ENCODE measurements around the gene HMX3.

DNA sequence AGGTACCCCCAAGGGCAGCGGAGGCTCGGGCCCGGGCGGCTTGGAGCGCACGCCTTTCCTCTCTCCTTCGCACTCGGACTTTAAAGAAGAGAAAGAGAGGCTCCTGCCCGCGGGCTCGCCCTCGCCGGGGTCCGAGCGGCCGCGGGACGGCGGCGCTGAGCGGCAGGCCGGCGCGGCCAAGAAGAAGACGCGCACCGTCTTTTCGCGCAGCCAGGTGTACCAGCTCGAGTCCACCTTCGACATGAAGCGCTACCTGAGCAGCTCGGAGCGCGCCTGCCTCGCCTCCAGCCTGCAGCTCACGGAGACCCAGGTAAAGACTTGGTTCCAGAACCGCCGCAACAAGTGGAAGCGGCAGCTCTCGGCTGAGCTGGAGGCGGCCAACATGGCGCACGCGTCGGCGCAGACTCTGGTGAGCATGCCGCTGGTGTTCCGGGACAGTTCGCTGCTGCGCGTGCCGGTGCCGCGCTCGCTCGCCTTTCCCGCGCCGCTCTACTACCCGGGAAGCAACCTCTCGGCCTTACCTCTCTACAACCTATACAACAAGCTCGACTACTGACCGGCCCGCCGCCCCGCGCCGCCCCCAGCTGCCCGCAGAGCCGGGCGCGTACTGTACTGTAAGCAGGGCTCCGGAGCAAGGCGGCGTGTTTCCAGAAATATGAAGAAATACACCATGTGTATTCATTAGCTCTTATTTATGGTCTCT lies 13.9 kb downstream of the HMX3 start:
- TF ChIP-seq, protein P1, sequence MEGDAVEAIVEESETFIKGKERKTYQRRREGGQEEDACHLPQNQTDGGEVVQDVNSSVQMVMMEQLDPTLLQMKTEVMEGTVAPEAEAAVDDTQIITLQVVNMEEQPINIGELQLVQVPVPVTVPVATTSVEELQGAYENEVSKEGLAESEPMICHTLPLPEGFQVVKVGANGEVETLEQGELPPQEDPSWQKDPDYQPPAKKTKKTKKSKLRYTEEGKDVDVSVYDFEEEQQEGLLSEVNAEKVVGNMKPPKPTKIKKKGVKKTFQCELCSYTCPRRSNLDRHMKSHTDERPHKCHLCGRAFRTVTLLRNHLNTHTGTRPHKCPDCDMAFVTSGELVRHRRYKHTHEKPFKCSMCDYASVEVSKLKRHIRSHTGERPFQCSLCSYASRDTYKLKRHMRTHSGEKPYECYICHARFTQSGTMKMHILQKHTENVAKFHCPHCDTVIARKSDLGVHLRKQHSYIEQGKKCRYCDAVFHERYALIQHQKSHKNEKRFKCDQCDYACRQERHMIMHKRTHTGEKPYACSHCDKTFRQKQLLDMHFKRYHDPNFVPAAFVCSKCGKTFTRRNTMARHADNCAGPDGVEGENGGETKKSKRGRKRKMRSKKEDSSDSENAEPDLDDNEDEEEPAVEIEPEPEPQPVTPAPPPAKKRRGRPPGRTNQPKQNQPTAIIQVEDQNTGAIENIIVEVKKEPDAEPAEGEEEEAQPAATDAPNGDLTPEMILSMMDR (IDR thresholded peaks at IDR 0.05) = no peak
- no peak for TF ChIP-seq ZFX (IDR thresholded peaks at IDR 0.05; ENCODE audit: borderline replicate concordance)
